BJ (cell line): ENCODE data around the gene PIGS. TPM values are rescaled to one million over a fixed set of nuclear protein-coding genes. Genes with fewer than 3 reads are reported as not detected.
"Not testable (repeated sequence)": the region's sequence is repeated elsewhere in the genome, so short reads cannot be mapped to it uniquely, and the experiment has no call there.

ENCODE experiments used
- CTCF ChIA-PET: fragments of 350-600 bp; formaldehyde crosslinking; extraction: SDS; loops from one replicate; lab custom pipeline; 2021; ENCODE audit warnings: antibody characterized with exemption, inconsistent platforms; lab: Yijun Ruan, JAX
- POLR2A ChIA-PET: fragments of 300-600 bp; sonication (Branson Sonifier 250); formaldehyde crosslinking; extraction: SDS; loops from one replicate; lab custom pipeline; 2021; ENCODE audit warnings: antibody characterized with exemption; lab: Charles Lee
- DNase-seq: peaks from one replicate; pipeline ENCODE4 v3.0.0-alpha.2; 2011; ENCODE audit warnings: low read depth
- H3K27me3 ChIP-seq: 2 replicates; pipeline ENCODE4 v1.6.0; 2011; ENCODE audit warnings: low read length; ENCODE audit not compliant: control insufficient read depth, insufficient read depth
- H3K36me3 ChIP-seq: 2 replicates; pipeline ENCODE4 v1.5.1; 2011; ENCODE audit warnings: low read length; ENCODE audit not compliant: control insufficient read depth, insufficient read depth
- H3K4me3 ChIP-seq: 2 replicates; pipeline ENCODE4 v1.5.1; 2011; ENCODE audit warnings: low read depth, mild to moderate bottlenecking, control low read depth, low read length
- CTCF ChIP-seq: IDR thresholded peaks from 2 replicates; pipeline ENCODE4 v1.5.1; 2011; ENCODE audit warnings: low read depth, mild to moderate bottlenecking, control low read depth, inconsistent platforms, low read length, moderate library complexity; ENCODE audit not compliant: insufficient read depth
- polyA plus RNA-seq: library from polyadenylated mRNA; depleted of rRNA; stranded (reverse); fragments of >200 nt; gene quantifications from 2 replicates; pipeline ENCODE4 v1.2.3, GENCODE V29; 2011

Gene PIGS
- polyA plus RNA-seq, 1 experiment = 99.5 TPM

- no peak for DNase-seq
- CTCF ChIA-PET = no interaction called here
- no peak for TF ChIP-seq CTCF
- H3K36me3 ChIP-seq = peaks cover 13% of the 10 kb centered on the region
- no peaks in the 10 kb centered on the region for H3K27me3 ChIP-seq
- POLR2A ChIA-PET = no interaction called here
- H3K4me3 ChIP-seq = no peak overlapping the region
These were observed 9.6 kb upstream of the PIGS start for GRCh38 chr17:28580959-28581358.

GRCh38 chr17:28579526-28579925, 8.2 kb upstream of the PIGS start:
- ChIA-PET POLR2A (no interaction called here), CTCF (interaction anchor here (0.9 kb wide), 1 partner anchor 32 kb away, joined by 3 read pairs; no protein-coding TSS in a partner anchor)
- Histone ChIP-seq H3K4me3 (no peak overlapping the region), H3K27me3 (no peaks in the 10 kb centered on the region), H3K36me3 (peaks cover 11% of the 10 kb centered on the region)
- TF ChIP-seq CTCF = no peak
- DNase-seq = no peak

DNA sequence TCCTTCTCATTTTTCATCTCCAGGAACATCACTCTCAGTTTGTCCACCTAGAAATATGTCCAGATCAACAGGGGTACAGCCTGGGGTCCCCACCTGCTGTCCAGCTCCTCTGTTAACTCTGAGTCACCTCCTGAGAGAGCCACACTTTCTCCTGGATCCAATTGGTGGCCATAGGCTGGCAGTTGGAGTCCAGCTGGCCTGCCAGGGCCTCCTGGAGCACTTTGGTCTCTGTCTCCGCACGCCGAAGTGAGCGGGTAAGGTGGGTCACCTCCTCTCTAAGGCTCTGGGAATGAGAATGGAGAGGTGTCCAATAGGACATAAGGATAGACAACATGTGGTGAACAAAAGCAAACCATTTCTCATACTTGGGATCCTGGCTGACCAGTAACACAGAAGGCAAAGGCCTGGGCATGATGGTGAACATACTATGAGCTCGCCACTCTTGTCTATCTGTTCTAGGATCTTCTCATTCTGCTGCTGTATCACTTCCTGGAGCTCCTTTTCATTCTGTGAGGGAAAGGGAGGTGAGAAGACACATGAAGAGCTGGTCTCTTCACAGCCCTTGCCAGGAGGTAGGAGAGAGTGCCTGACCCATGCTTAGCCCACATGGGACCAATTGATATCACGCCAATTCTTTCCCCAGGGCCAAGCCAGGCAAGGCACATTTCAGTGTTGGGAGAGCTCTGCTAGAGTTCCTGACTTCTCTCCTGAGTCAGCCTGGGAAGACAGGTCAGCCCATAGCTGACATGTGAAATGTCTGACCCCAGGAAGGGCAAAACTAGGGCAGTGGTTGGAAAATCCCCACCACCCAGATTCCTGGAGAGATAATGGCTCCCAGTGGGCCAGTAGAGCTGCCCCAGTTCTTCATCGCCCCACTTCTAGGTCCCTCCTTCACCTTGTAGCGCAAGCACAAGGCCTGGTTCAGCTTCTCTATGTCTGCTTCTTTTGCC, 7.2 kb upstream of the PIGS start:
- TF ChIP-seq CTCF = no peak
- ChIA-PET CTCF (interaction anchor here (0.9 to 1.3 kb wide), 2 partner anchors 18 to 31 kb away, joined by 3 to 7 read pairs; no protein-coding TSS in a partner anchor), POLR2A (no interaction called here)
- H3K4me3 ChIP-seq = no peak overlapping the region
- peaks cover 14% of the 10 kb centered on the region for H3K36me3 ChIP-seq
- no peak for DNase-seq
- no peaks in the 10 kb centered on the region for H3K27me3 ChIP-seq

DNA sequence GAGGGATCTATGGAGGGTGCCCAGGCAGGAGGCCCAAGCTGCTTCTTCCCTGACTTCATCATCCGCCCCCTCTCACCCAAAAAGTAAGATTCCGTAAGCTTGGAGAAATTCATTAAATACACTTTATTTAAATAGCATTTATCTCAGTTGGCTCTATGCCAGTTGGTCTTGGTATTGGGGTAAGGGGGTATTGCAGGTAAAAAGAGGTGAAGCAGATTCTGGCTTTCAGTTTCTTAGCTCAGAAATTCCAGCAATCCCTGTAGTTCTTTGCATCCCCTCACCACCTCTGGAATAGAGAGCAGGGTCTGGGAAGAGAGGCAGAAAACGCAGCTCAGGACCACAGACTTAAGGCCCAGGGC, 6.1 kb upstream of the PIGS start:
- no peak for DNase-seq
- ChIA-PET CTCF (interaction anchor here (0.7 to 1.9 kb wide), 5 partner anchors 11 to 35 kb away, joined by 3 to 7 read pairs (median 5); no protein-coding TSS in a partner anchor), POLR2A (no interaction called here)
- H3K36me3 ChIP-seq = peaks cover 14% of the 10 kb centered on the region
- TF ChIP-seq CTCF = no peak
- no peaks in the 10 kb centered on the region for H3K27me3 ChIP-seq
- no peak overlapping the region for H3K4me3 ChIP-seq

DNA sequence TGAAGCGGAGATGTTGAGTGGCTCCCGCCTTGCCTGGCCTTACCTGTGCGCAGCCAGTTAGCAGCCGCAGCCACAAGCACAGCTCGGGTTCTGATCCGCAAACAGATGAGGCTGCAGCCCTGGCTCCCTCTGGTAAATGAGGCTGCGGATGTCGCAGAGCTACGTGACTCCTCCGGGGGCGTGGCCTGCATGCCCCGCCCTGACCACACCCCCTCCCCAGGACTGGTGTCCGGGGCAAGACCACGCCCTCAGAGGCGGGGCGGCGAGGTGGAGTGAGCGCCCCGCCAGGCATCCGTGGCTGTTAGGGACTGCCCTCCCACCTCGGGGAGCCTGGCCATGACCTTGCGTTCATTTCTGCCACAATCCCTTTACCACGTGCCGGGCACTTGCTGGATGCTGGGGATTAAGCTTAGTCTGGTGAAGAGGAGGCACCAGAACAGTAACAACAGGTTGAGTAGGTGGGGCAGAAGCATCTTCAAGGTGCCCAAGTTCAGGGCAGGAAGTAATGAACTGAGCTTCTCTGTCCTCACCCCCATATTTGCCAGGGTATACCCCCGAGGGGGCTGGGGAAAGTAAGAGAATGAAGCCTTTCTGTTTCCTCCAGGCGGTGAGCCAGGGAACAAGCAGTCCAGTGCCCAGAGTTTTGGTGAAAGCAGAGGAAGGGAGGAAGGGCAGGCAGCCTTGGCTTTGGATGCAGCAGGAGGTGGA, 5.6 kb upstream of the PIGS start, which contains the start of gene ALDOC:
TSS of gene ALDOC (minus strand) at position 138 of the 708 bp plus-strand sequence. CDS start 1,363 bp downstream, outside the sequence.
- POLR2A ChIA-PET = interaction anchor here (0.6 kb wide), 1 partner anchor 381 kb away, joined by 4 read pairs; no protein-coding TSS in a partner anchor
- peak within 1 kb of the TSS; percentile 39 for H3K4me3 ChIP-seq
- peaks cover 14% of the 10 kb centered on the region for H3K36me3 ChIP-seq
- peak; percentile 66 for DNase-seq
- H3K27me3 ChIP-seq = no peaks in the 10 kb centered on the region
- CTCF ChIA-PET = interaction anchor here (0.7 to 1.9 kb wide), 6 partner anchors 12 to 36 kb away, joined by 3 to 7 read pairs (median 6); partner anchors contain the start of gene UNC119
- TF ChIP-seq CTCF = no peak

GRCh38 chr17:28576016-28576415, 4.7 kb upstream of the PIGS start:
- POLR2A ChIA-PET, H3K4me3 ChIP-seq, H3K27me3 ChIP-seq, DNase-seq: not testable (repeated sequence)
- H3K36me3 ChIP-seq = peaks cover 14% of the 10 kb centered on the region
- CTCF ChIA-PET = interaction anchor here (1.2 to 1.9 kb wide), 3 partner anchors 23 to 29 kb away, joined by 3 to 7 read pairs (median 6); partner anchors contain the start of gene UNC119
